IMR-90 (cell line): Measurements from ENCODE around the gene C16orf87. TPM values are rescaled to one million over a fixed set of nuclear protein-coding genes. Genes with fewer than 3 reads are reported as not detected.

Source experiments
- ATAC-seq: fragments of 200-7000 bp; cut with Tn5 transposase; 2 replicates; pipeline ENCODE4 v1.9.1; 2020; ENCODE audit warnings: low read depth, mild to moderate bottlenecking, moderate library complexity
- BruUV-seq: library from RNA; stranded (reverse); fragments of 400-500 nt; replicated peaks from 2 replicates; lab custom pipeline; 2021; lab: Mats Ljungman, UMichigan
- CTCF ChIA-PET: fragments of 300-600 bp; formaldehyde crosslinking; extraction: SDS; loops from one replicate; lab custom pipeline; 2021; ENCODE audit warnings: antibody characterized with exemption; lab: Yijun Ruan, JAX
- POLR2A ChIA-PET: fragments of 300-600 bp; sonication (Branson Sonifier 250); formaldehyde crosslinking; loops from one replicate; lab custom pipeline; 2022; ENCODE audit warnings: antibody characterized with exemption; ENCODE audit not compliant: unreplicated experiment; lab: Charles Lee
- DNase-seq: peaks from one replicate; pipeline ENCODE4 v3.0.0; 2013
- H2AFZ ChIP-seq: replicated peaks from 2 replicates; pipeline ENCODE3; 2013; ENCODE audit warnings: low read length, mild to moderate bottlenecking; ENCODE audit not compliant: poor library complexity
- H2AK5ac ChIP-seq: 2 replicates; pipeline ENCODE4 v1.6.1; 2013; ENCODE audit warnings: low read depth, low read length, inconsistent platforms
- H2AK9ac ChIP-seq: replicated peaks from 2 replicates; pipeline ENCODE3; 2013; ENCODE audit warnings: mild to moderate bottlenecking, low read depth, low read length, moderate library complexity; ENCODE audit not compliant: poor library complexity
- H2BK120ac ChIP-seq: 2 replicates; pipeline ENCODE4 v1.6.1; 2013; ENCODE audit warnings: low read depth, low read length, inconsistent platforms
- H2BK15ac ChIP-seq: 3 replicates; pipeline ENCODE4 v1.6.1; 2013; ENCODE audit warnings: low read depth, low read length, inconsistent platforms
- H2BK20ac ChIP-seq: 2 replicates; pipeline ENCODE4 v1.6.1; 2013; ENCODE audit warnings: low read depth, mild to moderate bottlenecking, inconsistent platforms, low read length, moderate library complexity
- H2BK5ac ChIP-seq: 2 replicates; pipeline ENCODE4 v1.6.1; 2013; ENCODE audit warnings: mild to moderate bottlenecking, low read depth, low read length, inconsistent platforms; ENCODE audit not compliant: poor library complexity, severe bottlenecking
- H3K14ac ChIP-seq: replicated peaks from 2 replicates; pipeline ENCODE4 v1.6.1; 2013; ENCODE audit warnings: low read depth, low read length, inconsistent platforms
- H3K18ac ChIP-seq: 2 replicates; pipeline ENCODE4 v1.6.1; 2013; ENCODE audit warnings: low read depth, low read length, control low read depth
- H3K23ac ChIP-seq: 2 replicates; pipeline ENCODE4 v1.6.1; 2013; ENCODE audit warnings: low read depth, low read length, inconsistent platforms
- H3K27ac ChIP-seq: 2 replicates; pipeline ENCODE4 v1.5.1; 2013; ENCODE audit warnings: mild to moderate bottlenecking, control low read depth, low read length; ENCODE audit not compliant: insufficient read depth
- H3K27me3 ChIP-seq: 2 replicates; pipeline ENCODE4 v1.6.1; 2013; ENCODE audit warnings: low read length; ENCODE audit not compliant: control insufficient read depth, insufficient read depth
- H3K36me3 ChIP-seq: 2 replicates; pipeline ENCODE4 v1.6.1; 2013; ENCODE audit warnings: low read length, mixed read lengths; ENCODE audit not compliant: control insufficient read depth, insufficient read depth
- H3K4ac ChIP-seq: 2 replicates; pipeline ENCODE4 v1.6.1; 2013; ENCODE audit warnings: low read depth, low read length, inconsistent platforms
- H3K4me1 ChIP-seq: 2 replicates; pipeline ENCODE4 v1.6.1; 2013; ENCODE audit warnings: low read length, mixed read lengths; ENCODE audit not compliant: control insufficient read depth, insufficient read depth
- H3K4me2 ChIP-seq: 2 replicates; pipeline ENCODE4 v1.6.1; 2013; ENCODE audit warnings: low read depth, mild to moderate bottlenecking, control low read depth, low read length, moderate library complexity
- H3K4me3 ChIP-seq: 2 replicates; pipeline ENCODE4 v1.5.1; 2013; ENCODE audit warnings: low read depth, mild to moderate bottlenecking, control low read depth, low read length, moderate library complexity; ENCODE audit not compliant: insufficient read depth
- H3K56ac ChIP-seq: 2 replicates; pipeline ENCODE4 v1.6.1; 2013; ENCODE audit warnings: low read length, inconsistent platforms; ENCODE audit not compliant: insufficient read depth; ENCODE audit errors: extremely low read depth
- H3K79me1 ChIP-seq, 2 experiments: 2 replicates each; pipeline ENCODE4 v1.6.1; 2013; ENCODE audit warnings: low read length in 2 of 2, inconsistent platforms in 1 of 2, low read depth in 1 of 2
- H3K9ac ChIP-seq: 2 replicates; pipeline ENCODE4 v1.6.1; 2013; ENCODE audit warnings: low read depth, low read length, control low read depth
- H3K9me1 ChIP-seq: 2 replicates; pipeline ENCODE4 v1.6.1; 2013; ENCODE audit warnings: low read length, inconsistent platforms; ENCODE audit not compliant: insufficient read depth
- H3K9me3 ChIP-seq: 2 replicates; pipeline ENCODE4 v1.6.1; 2013; ENCODE audit warnings: low read length; ENCODE audit not compliant: control insufficient read depth, insufficient read depth
- H4K20me1 ChIP-seq: 2 replicates; pipeline ENCODE4 v1.6.1; 2013; ENCODE audit warnings: low read length, inconsistent platforms; ENCODE audit not compliant: insufficient read depth
- H4K5ac ChIP-seq: 2 replicates; pipeline ENCODE4 v1.6.1; 2013; ENCODE audit warnings: mild to moderate bottlenecking, low read depth, low read length, control low read depth
- H4K8ac ChIP-seq, 2 experiments: 2 replicates each; pipeline ENCODE4 v1.6.1; 2013; ENCODE audit warnings: low read depth in 2 of 2, low read length in 2 of 2, control low read depth in 1 of 2, inconsistent platforms in 1 of 2
- H4K91ac ChIP-seq: 2 replicates; pipeline ENCODE4 v1.6.1; 2013; ENCODE audit warnings: low read depth, low read length, inconsistent platforms; ENCODE audit not compliant: insufficient read depth
- BHLHE40 ChIP-seq: fragments of 150-350 bp; IDR thresholded peaks from 2 replicates; pipeline ENCODE4 v1.6.1; 2016; ENCODE audit warnings: mild to moderate bottlenecking, low read depth, low read length
- CHD1 ChIP-seq: IDR thresholded peaks from 2 replicates; pipeline ENCODE4 v1.6.1; 2012; ENCODE audit warnings: low read depth, low read length, improper control_type of control experiment
- FOS ChIP-seq: fragments of 150-350 bp; IDR thresholded peaks from 2 replicates; pipeline ENCODE4 v1.6.1; 2016; ENCODE audit warnings: low read depth, low read length
- MAFK ChIP-seq: IDR thresholded peaks from 2 replicates; pipeline ENCODE4 v1.6.1; 2012; ENCODE audit warnings: low read depth, low read length, improper control_type of control experiment
- MAZ ChIP-seq: IDR thresholded peaks from 2 replicates; pipeline ENCODE4 v1.6.1; 2012; ENCODE audit warnings: low read depth, mild to moderate bottlenecking, low read length, improper control_type of control experiment, moderate library complexity, borderline replicate concordance
- MXI1 ChIP-seq: IDR thresholded peaks from 2 replicates; pipeline ENCODE4 v1.6.1; 2012; ENCODE audit warnings: low read depth, mild to moderate bottlenecking, low read length, moderate library complexity, borderline replicate concordance
- NFE2L2 ChIP-seq: fragments of 150-350 bp; IDR thresholded peaks from 2 replicates; pipeline ENCODE4 v1.6.1; 2016; ENCODE audit warnings: low read depth, mild to moderate bottlenecking, low read length
- RAD21 ChIP-seq: IDR thresholded peaks from 2 replicates; pipeline ENCODE4 v1.6.1; 2012; ENCODE audit warnings: low read length, improper control_type of control experiment
- RCOR1 ChIP-seq: IDR thresholded peaks from 2 replicates; pipeline ENCODE4 v1.6.1; 2012; ENCODE audit warnings: mild to moderate bottlenecking, low read length, improper control_type of control experiment; ENCODE audit not compliant: insufficient replicate concordance
- RFX5 ChIP-seq: IDR thresholded peaks from 2 replicates; pipeline ENCODE4 v1.8.0; 2012; ENCODE audit warnings: low read depth, mild to moderate bottlenecking, low read length, moderate library complexity
- SMC3 ChIP-seq: fragments of 150-350 bp; IDR thresholded peaks from 2 replicates; pipeline ENCODE4 v1.6.1; 2016; ENCODE audit warnings: low read depth, mild to moderate bottlenecking, antibody characterized with exemption, low read length, moderate library complexity
- WGBS, 2 experiments: methylation state at CpG; one replicate each; pipeline versions ENCODE4 v1.1.5 to v1.1.7; 2013; ENCODE audit warnings: missing lambda C conversion rate in 2 of 2; ENCODE audit not compliant: insufficient read length in 1 of 2; ENCODE audit errors: extremely low coverage in 2 of 2; 5-methylcytosine and 5-hydroxymethylcytosine counted together
- dilution Hi-C: fragments of 300-500 bp; cut with HindIII; formaldehyde crosslinking; loops from one replicate; pipeline ENCODE4 v1.14.3; 2018; ENCODE audit warnings: low sequenced_read_pairs; ENCODE audit not compliant: unreplicated experiment
- in situ Hi-C: fragments of 300-500 bp; cut with MboI; formaldehyde crosslinking; loops from 3 replicates; pipeline ENCODE4 v1.14.3; 2019; ENCODE audit warnings: low sequenced_read_pairs, inconsistent platforms, mixed read lengths
- intact Hi-C: fragments of 100-400 bp; cut with micrococcal nuclease; formaldehyde crosslinking; loops from 2 replicates; pipeline ENCODE4 v1.10.0; 2022
- polyA plus RNA-seq, 3 experiments: library from polyadenylated mRNA; depleted of rRNA; stranded (reverse); fragments of >200 nt; gene quantifications; 2 replicates each; pipeline ENCODE4 v1.2.3, GENCODE V29; 2012; ENCODE audit warnings: low replicate concordance in 1 of 3
- total RNA-seq: library from RNA; depleted of rRNA; stranded (reverse); fragments of >200 nt; gene quantifications from 2 replicates; pipeline ENCODE4 v1.2.3, GENCODE V29; 2012
- TF ChIP-seq, protein P1 (sequence below): fragments of 150-350 bp; IDR thresholded peaks from 2 replicates; pipeline ENCODE4 v1.6.1; 2017; ENCODE audit warnings: mild to moderate bottlenecking, antibody characterized with exemption, low read length, low read depth
- TF ChIP-seq, protein P2 (sequence below): fragments of 150-350 bp; IDR thresholded peaks from 2 replicates; pipeline ENCODE4 v1.6.1; 2016; ENCODE audit warnings: low read depth, mild to moderate bottlenecking, low read length, moderate library complexity, borderline replicate concordance
- TF ChIP-seq, protein P3 (sequence below): conservative IDR thresholded peaks from 2 replicates; pipeline ENCODE4 v1.5.1; 2012; ENCODE audit warnings: mild to moderate bottlenecking, low read depth, low read length, improper control_type of control experiment

The C16orf87 gene
- total and polyA plus RNA-seq, 2 of the 4 experiments (the other 2 are of a cell fraction) = 6.3 to 8.1 TPM

DNA sequence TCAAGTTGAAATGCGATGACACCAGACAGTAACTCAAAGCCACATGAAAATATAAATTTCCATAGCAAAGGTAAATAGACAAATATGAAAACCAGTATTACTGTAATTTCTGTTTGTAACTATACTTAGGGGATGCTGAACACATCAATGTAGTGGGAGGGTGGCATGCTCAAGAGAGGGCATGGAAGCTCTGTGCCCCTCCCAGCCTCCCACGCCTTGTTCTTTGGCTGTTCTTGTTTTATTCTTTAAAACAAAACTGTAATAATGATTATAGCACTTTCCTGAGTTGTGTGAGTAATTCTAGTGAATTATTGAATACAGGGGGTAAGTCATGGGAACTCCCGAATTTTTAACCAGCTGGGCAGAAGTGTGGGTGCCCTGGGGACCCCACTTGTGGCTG, 42.2 kb upstream of the C16orf87 start (continued):
- TF ChIP-seq MAZ = no peak
- no peak for TF ChIP-seq SMC3
- no peak for TF ChIP-seq FOS
- no peak for TF ChIP-seq NFE2L2
- TF ChIP-seq RFX5 = no peak

DNA sequence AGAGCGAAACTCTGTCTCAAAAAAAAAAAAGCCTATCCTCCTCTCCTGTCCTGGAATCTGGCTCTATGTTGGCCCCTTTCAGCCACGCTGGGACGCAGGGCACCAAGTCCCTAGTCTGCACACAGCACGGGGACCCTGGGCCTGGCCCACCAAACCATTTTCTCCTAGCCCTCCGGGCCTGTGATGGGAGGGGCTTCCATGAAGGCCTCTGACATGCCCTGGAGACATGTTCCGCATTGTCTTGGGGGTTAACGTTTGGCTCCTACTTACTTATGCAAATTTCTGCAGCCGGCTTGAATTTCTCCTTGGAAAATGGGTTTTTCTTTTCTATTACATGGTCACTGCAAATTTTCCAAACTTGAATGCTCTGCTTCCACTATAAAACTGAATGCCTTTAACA, 40.6 kb upstream of the C16orf87 start:
- no peak overlapping the region for H3K4me2 ChIP-seq
- H2BK120ac ChIP-seq = no peak overlapping the region
- H3K56ac ChIP-seq = no peak overlapping the region
- no peak overlapping the region for H2BK5ac ChIP-seq
- dilution Hi-C loops = no loop called here
- WGBS, 2 experiments = no CpG with 5 or more reads among the region's 8 CpGs
- H2AK5ac ChIP-seq = no peak overlapping the region
- H3K36me3 ChIP-seq = no peaks in the 10 kb centered on the region
- H3K23ac ChIP-seq = no peak overlapping the region
- no peaks in the 10 kb centered on the region for H3K9me1 ChIP-seq
- no peak overlapping the region for H4K91ac ChIP-seq
- H2BK20ac ChIP-seq = no peak overlapping the region
- no peak overlapping the region for H3K14ac ChIP-seq
- H2AFZ ChIP-seq = no peak overlapping the region
- ChIA-PET POLR2A (no interaction called here), CTCF (no interaction called here)
- no peaks in the 10 kb centered on the region for H4K20me1 ChIP-seq
- no peak overlapping the region for H3K27ac ChIP-seq
- DNase-seq = no peak
- H3K9me3 ChIP-seq = no peaks in the 10 kb centered on the region
- no peak overlapping the region for H2AK9ac ChIP-seq
- H2BK15ac ChIP-seq = no peak overlapping the region
- in situ Hi-C loops = no loop called here
- no peak overlapping the region for H3K4ac ChIP-seq
- no peaks in the 10 kb centered on the region for H3K79me1 ChIP-seq
- TF ChIP-seq RAD21 (no peak), MAFK (no peak), FOS (no peak), BHLHE40 (no peak), RCOR1 (no peak), CHD1 (no peak), MXI1 (no peak), RFX5 (no peak), SMC3 (no peak)
- TF ChIP-seq, protein P1, sequence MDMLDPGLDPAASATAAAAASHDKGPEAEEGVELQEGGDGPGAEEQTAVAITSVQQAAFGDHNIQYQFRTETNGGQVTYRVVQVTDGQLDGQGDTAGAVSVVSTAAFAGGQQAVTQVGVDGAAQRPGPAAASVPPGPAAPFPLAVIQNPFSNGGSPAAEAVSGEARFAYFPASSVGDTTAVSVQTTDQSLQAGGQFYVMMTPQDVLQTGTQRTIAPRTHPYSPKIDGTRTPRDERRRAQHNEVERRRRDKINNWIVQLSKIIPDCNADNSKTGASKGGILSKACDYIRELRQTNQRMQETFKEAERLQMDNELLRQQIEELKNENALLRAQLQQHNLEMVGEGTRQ = no peak
- TF ChIP-seq, protein P2, sequence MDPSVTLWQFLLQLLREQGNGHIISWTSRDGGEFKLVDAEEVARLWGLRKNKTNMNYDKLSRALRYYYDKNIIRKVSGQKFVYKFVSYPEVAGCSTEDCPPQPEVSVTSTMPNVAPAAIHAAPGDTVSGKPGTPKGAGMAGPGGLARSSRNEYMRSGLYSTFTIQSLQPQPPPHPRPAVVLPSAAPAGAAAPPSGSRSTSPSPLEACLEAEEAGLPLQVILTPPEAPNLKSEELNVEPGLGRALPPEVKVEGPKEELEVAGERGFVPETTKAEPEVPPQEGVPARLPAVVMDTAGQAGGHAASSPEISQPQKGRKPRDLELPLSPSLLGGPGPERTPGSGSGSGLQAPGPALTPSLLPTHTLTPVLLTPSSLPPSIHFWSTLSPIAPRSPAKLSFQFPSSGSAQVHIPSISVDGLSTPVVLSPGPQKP = no peak
- TF ChIP-seq, protein P3, sequence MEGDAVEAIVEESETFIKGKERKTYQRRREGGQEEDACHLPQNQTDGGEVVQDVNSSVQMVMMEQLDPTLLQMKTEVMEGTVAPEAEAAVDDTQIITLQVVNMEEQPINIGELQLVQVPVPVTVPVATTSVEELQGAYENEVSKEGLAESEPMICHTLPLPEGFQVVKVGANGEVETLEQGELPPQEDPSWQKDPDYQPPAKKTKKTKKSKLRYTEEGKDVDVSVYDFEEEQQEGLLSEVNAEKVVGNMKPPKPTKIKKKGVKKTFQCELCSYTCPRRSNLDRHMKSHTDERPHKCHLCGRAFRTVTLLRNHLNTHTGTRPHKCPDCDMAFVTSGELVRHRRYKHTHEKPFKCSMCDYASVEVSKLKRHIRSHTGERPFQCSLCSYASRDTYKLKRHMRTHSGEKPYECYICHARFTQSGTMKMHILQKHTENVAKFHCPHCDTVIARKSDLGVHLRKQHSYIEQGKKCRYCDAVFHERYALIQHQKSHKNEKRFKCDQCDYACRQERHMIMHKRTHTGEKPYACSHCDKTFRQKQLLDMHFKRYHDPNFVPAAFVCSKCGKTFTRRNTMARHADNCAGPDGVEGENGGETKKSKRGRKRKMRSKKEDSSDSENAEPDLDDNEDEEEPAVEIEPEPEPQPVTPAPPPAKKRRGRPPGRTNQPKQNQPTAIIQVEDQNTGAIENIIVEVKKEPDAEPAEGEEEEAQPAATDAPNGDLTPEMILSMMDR = no peak
- no peak overlapping the region for H3K4me3 ChIP-seq
- H3K9ac ChIP-seq = no peak overlapping the region
- H3K27me3 ChIP-seq = 0 out of 2 replicates have a peak, but pooled peaks cover 2% of the 10 kb centered on the region
- no TSS peak for BruUV-seq
- H3K4me1 ChIP-seq = no peaks in the 10 kb centered on the region
- intact Hi-C loops = no loop called here
- no peak overlapping the region for H4K8ac ChIP-seq
- no peak overlapping the region for H4K5ac ChIP-seq
- no peak overlapping the region for H3K18ac ChIP-seq
- ATAC-seq = no peak
